GM19240 (cell line): ENCODE measurements around the gene ANKS6.
A peak's percentile ranks its signal among the peaks of the same experiment; 100 is the strongest.

Experiments
- DNase-seq: peaks from one replicate; pipeline ENCODE4 v3.0.0; 2011; ENCODE audit warnings: low spot score; ENCODE audit not compliant: insufficient read length

ANKS6 gene

GRCh38 chr9:98791608-98792490, 4.5 kb downstream of the ANKS6 start:
- DNase-seq: no peak

GRCh38 chr9:98790842-98791607, 5.3 kb downstream of the ANKS6 start:
- DNase-seq: peak; percentile 48

GRCh38 chr9:98790134-98790841, 6.1 kb downstream of the ANKS6 start:
- DNase-seq: no peak

GRCh38 chr9:98789483-98790133, 6.7 kb downstream of the ANKS6 start:
- no peak for DNase-seq

GRCh38 chr9:98787766-98788335, 8.5 kb downstream of the ANKS6 start:
- DNase-seq: no peak

GRCh38 chr9:98786750-98787510, 9.4 kb downstream of the ANKS6 start:
- no peak for DNase-seq

- no peak for DNase-seq
Measured at GRCh38 chr9:98784831-98785806, 11.2 kb downstream of the ANKS6 start.

GRCh38 chr9:98783518-98784226, 12.7 kb downstream of the ANKS6 start:
- DNase-seq: no peak

GRCh38 chr9:98781588-98782383, 14.6 kb downstream of the ANKS6 start:
- DNase-seq: no peak

- DNase-seq: no peak
Measured at GRCh38 chr9:98780059-98780749, 16.2 kb downstream of the ANKS6 start.

GRCh38 chr9:98778711-98779530, 17.4 kb downstream of the ANKS6 start:
- no peak for DNase-seq

- no peak for DNase-seq
Measured at GRCh38 chr9:98778251-98778650, 18.1 kb downstream of the ANKS6 start.

GRCh38 chr9:98777618-98778017, 18.7 kb downstream of the ANKS6 start:
- no peak for DNase-seq

- DNase-seq: peak; percentile 67
Measured at GRCh38 chr9:98775831-98776441, 20.4 kb downstream of the ANKS6 start.

GRCh38 chr9:98774746-98775145, 21.6 kb downstream of the ANKS6 start:
- no peak for DNase-seq

- DNase-seq: no peak
Measured at GRCh38 chr9:98773721-98774120, 22.6 kb downstream of the ANKS6 start.
